HEK293 (cell line): ENCODE results near the gene ARMC2.

Source experiments
- CTCF ChIA-PET: fragments of 350-600 bp; formaldehyde crosslinking; extraction: SDS; loops from one replicate; lab custom pipeline; 2021; ENCODE audit warnings: antibody characterized with exemption; lab: Yijun Ruan, JAX
- POLR2A ChIA-PET: fragments of 300-600 bp; formaldehyde crosslinking; extraction: SDS; loops from one replicate; lab custom pipeline; 2020; ENCODE audit warnings: antibody characterized with exemption, inconsistent platforms; lab: Yijun Ruan, JAX
- H3K27ac ChIP-seq: fragments of 200-500 bp; sonication (Bioruptor generic); 2 replicates; pipeline ENCODE4 v1.5.1; 2014; ENCODE audit warnings: low read depth, low read length, control low read depth, inconsistent platforms; ENCODE audit errors: extremely low read depth
- H3K36me3 ChIP-seq, 2 experiments: fragments of 200-500 bp in 1 of 2; sonication (Bioruptor generic) in 1 of 2; 1 replicate in 1 of 2; 2 replicates in 1 of 2; pipeline ENCODE4 v1.5.1; 2014 to 2017; ENCODE audit warnings: inconsistent platforms in 2 of 2, low read length in 2 of 2; ENCODE audit not compliant: control insufficient read depth in 2 of 2, insufficient read depth in 1 of 2
- H3K4me1 ChIP-seq: fragments of 200-500 bp; sonication (Bioruptor generic); 2 replicates; pipeline ENCODE4 v1.5.1; 2014; ENCODE audit warnings: mild to moderate bottlenecking, low read length, inconsistent platforms; ENCODE audit not compliant: control insufficient read depth, insufficient read depth
- H3K4me3 ChIP-seq: 2 replicates; pipeline ENCODE4 v1.5.1; 2011; ENCODE audit warnings: low read depth, mild to moderate bottlenecking, control low read depth, low read length, moderate library complexity
- H3K9me3 ChIP-seq: fragments of 200-500 bp; sonication (Bioruptor generic); 2 replicates; pipeline ENCODE4 v1.5.1; 2014; ENCODE audit warnings: low read depth, low read length, inconsistent platforms; ENCODE audit not compliant: control insufficient read depth, insufficient read depth
- HOXC10 ChIP-seq: sonication (generic); formaldehyde crosslinking; IDR thresholded peaks from 2 replicates; pipeline ENCODE4 v1.8.1; 2023; ENCODE audit warnings: mild to moderate bottlenecking, missing genetic modification reagents
- HOXD13 ChIP-seq: sonication (generic); formaldehyde crosslinking; IDR thresholded peaks from 2 replicates; pipeline ENCODE4 v1.8.0; 2022; ENCODE audit warnings: missing genetic modification reagents, borderline replicate concordance
- KLF9 ChIP-seq: fragments of 450-650 bp; formaldehyde crosslinking; IDR thresholded peaks from 2 replicates; pipeline ENCODE4 v1.5.1; 2016; ENCODE audit warnings: missing biosample characterization, missing genetic modification characterization, low read depth
- PRDM1 ChIP-seq: fragments of 450-650 bp; formaldehyde crosslinking; IDR thresholded peaks from 2 replicates; pipeline ENCODE4; 2016; ENCODE audit warnings: missing biosample characterization, missing genetic modification characterization
- SALL2 ChIP-seq: fragments of 450-650 bp; formaldehyde crosslinking; IDR thresholded peaks from 2 replicates; pipeline ENCODE4 v1.5.0; 2017; ENCODE audit warnings: missing biosample characterization, mild to moderate bottlenecking, missing genetic modification characterization, borderline replicate concordance
- SCRT1 ChIP-seq: fragments of 450-650 bp; formaldehyde crosslinking; IDR thresholded peaks from 2 replicates; pipeline ENCODE4 v1.5.1; 2016; ENCODE audit warnings: missing biosample characterization, missing genetic modification characterization, borderline replicate concordance
- SP2 ChIP-seq: fragments of 450-650 bp; formaldehyde crosslinking; IDR thresholded peaks from 2 replicates; pipeline ENCODE4 v1.5.1; 2016; ENCODE audit warnings: missing biosample characterization, missing genetic modification characterization
- ZBTB48 ChIP-seq: fragments of 450-650 bp; formaldehyde crosslinking; IDR thresholded peaks from 2 replicates; pipeline ENCODE4 v1.5.1; 2016; ENCODE audit warnings: missing biosample characterization, missing genetic modification characterization
- ZNF132 ChIP-seq: fragments of 450-650 bp; formaldehyde crosslinking; IDR thresholded peaks from 2 replicates; pipeline ENCODE4 v1.5.1; 2017; ENCODE audit warnings: missing biosample characterization, missing genetic modification characterization, borderline replicate concordance
- ZNF211 ChIP-seq: fragments of 450-650 bp; formaldehyde crosslinking; IDR thresholded peaks from 2 replicates; pipeline ENCODE4 v1.5.1; 2016; ENCODE audit warnings: low read depth, missing biosample characterization, missing genetic modification characterization
- ZNF239 ChIP-seq: fragments of 450-650 bp; formaldehyde crosslinking; IDR thresholded peaks from 2 replicates; pipeline ENCODE4 v1.5.1; 2016; ENCODE audit warnings: missing biosample characterization, missing genetic modification characterization
- ZNF24 ChIP-seq: fragments of 450-650 bp; formaldehyde crosslinking; IDR thresholded peaks from 2 replicates; pipeline ENCODE4 v1.5.1; 2016; ENCODE audit warnings: missing biosample characterization, missing genetic modification characterization
- ZNF280C ChIP-seq: fragments of 450-650 bp; formaldehyde crosslinking; IDR thresholded peaks from 2 replicates; pipeline ENCODE4 v1.5.1; 2016; ENCODE audit warnings: missing biosample characterization, missing genetic modification characterization
- ZNF561 ChIP-seq: fragments of 450-650 bp; IDR thresholded peaks from 2 replicates; pipeline ENCODE4 v1.5.1; 2018; ENCODE audit warnings: missing biosample characterization, missing genetic modification characterization, borderline replicate concordance
- ZNF623 ChIP-seq: fragments of 450-650 bp; formaldehyde crosslinking; IDR thresholded peaks from 2 replicates; pipeline ENCODE4 v1.5.1; 2016; ENCODE audit warnings: missing biosample characterization, missing genetic modification characterization
- ZXDB ChIP-seq: fragments of 450-650 bp; formaldehyde crosslinking; IDR thresholded peaks from 2 replicates; pipeline ENCODE4 v1.5.1; 2016; ENCODE audit warnings: missing biosample characterization, missing genetic modification characterization
- TF ChIP-seq, protein P1 (sequence below): fragments of 450-650 bp; formaldehyde crosslinking; IDR thresholded peaks from 2 replicates; pipeline ENCODE4 v1.5.1; 2017; ENCODE audit warnings: missing biosample characterization, missing genetic modification characterization
- TF ChIP-seq, protein P2 (sequence below): fragments of 450-650 bp; formaldehyde crosslinking; conservative IDR thresholded peaks from 2 replicates; pipeline ENCODE4 v1.5.1; 2016; ENCODE audit warnings: low read depth, missing biosample characterization, missing genetic modification characterization
- TF ChIP-seq, protein P3 (sequence below): fragments of 450-650 bp; formaldehyde crosslinking; IDR thresholded peaks from 2 replicates; pipeline ENCODE4 v1.5.1; 2016; ENCODE audit warnings: missing biosample characterization, missing genetic modification characterization, borderline replicate concordance
- TF ChIP-seq, protein P4 (sequence below): fragments of 450-650 bp; formaldehyde crosslinking; IDR thresholded peaks from 2 replicates; pipeline ENCODE4 v1.5.1; 2016; ENCODE audit warnings: missing biosample characterization, missing genetic modification characterization
- TF ChIP-seq, protein P5 (sequence below): fragments of 450-650 bp; formaldehyde crosslinking; conservative IDR thresholded peaks from 2 replicates; pipeline ENCODE4 v1.5.1; 2016; ENCODE audit warnings: low read depth, missing biosample characterization, missing genetic modification characterization

The ARMC2 gene

GRCh38 chr6:109008537-109009235, 160.5 kb downstream of the ARMC2 start:
- H3K9me3 ChIP-seq = no peaks in the 10 kb centered on the region
- ChIA-PET CTCF (interaction anchor here (0.7 to 1.1 kb wide), 5 partner anchors 62 to 456 kb away, joined by 3 to 5 read pairs (median 3); no protein-coding TSS in a partner anchor), POLR2A (interaction anchor here (0.7 to 4.4 kb wide), 11 partner anchors 10 to 450 kb away, joined by 3 to 27 read pairs (median 3); partner anchors contain the start of genes CEP57L1, FOXO3 and SESN1)
- H3K4me3 ChIP-seq = peak overlapping the region; percentile 97
- H3K4me1 ChIP-seq = peaks cover 30% of the 10 kb centered on the region
- no peaks in the 10 kb centered on the region for H3K36me3 ChIP-seq
- peak overlapping the region; percentile 97 for H3K27ac ChIP-seq
- TF ChIP-seq, protein P1, sequence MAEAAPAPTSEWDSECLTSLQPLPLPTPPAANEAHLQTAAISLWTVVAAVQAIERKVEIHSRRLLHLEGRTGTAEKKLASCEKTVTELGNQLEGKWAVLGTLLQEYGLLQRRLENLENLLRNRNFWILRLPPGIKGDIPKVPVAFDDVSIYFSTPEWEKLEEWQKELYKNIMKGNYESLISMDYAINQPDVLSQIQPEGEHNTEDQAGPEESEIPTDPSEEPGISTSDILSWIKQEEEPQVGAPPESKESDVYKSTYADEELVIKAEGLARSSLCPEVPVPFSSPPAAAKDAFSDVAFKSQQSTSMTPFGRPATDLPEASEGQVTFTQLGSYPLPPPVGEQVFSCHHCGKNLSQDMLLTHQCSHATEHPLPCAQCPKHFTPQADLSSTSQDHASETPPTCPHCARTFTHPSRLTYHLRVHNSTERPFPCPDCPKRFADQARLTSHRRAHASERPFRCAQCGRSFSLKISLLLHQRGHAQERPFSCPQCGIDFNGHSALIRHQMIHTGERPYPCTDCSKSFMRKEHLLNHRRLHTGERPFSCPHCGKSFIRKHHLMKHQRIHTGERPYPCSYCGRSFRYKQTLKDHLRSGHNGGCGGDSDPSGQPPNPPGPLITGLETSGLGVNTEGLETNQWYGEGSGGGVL (tag by site-specific recombination) = no peak
- TF ChIP-seq KLF9 (tag by site-specific recombination) (no peak), SALL2 (no peak), ZXDB (peak; percentile 61), ZNF623 (no peak), ZBTB48 (tag by site-specific recombination) (peak; percentile 43; the same call in 1 of the 2 replicates), HOXC10 (CRISPR knock-in tag) (no peak), PRDM1 (tag by site-specific recombination) (peak; percentile 56), ZNF280C (tag by site-specific recombination) (no peak), SCRT1 (tag by site-specific recombination) (no peak), ZNF239 (tag by site-specific recombination) (no peak), ZNF132 (tag by site-specific recombination) (no peak), SP2 (tag by site-specific recombination) (no peak; the same call in 1 of the 2 replicates), HOXD13 (CRISPR knock-in tag) (no peak), ZNF561 (tag by site-specific recombination) (no peak), ZNF211 (tag by site-specific recombination) (no peak), ZNF24 (tag by site-specific recombination) (no peak)
- TF ChIP-seq, protein P2, sequence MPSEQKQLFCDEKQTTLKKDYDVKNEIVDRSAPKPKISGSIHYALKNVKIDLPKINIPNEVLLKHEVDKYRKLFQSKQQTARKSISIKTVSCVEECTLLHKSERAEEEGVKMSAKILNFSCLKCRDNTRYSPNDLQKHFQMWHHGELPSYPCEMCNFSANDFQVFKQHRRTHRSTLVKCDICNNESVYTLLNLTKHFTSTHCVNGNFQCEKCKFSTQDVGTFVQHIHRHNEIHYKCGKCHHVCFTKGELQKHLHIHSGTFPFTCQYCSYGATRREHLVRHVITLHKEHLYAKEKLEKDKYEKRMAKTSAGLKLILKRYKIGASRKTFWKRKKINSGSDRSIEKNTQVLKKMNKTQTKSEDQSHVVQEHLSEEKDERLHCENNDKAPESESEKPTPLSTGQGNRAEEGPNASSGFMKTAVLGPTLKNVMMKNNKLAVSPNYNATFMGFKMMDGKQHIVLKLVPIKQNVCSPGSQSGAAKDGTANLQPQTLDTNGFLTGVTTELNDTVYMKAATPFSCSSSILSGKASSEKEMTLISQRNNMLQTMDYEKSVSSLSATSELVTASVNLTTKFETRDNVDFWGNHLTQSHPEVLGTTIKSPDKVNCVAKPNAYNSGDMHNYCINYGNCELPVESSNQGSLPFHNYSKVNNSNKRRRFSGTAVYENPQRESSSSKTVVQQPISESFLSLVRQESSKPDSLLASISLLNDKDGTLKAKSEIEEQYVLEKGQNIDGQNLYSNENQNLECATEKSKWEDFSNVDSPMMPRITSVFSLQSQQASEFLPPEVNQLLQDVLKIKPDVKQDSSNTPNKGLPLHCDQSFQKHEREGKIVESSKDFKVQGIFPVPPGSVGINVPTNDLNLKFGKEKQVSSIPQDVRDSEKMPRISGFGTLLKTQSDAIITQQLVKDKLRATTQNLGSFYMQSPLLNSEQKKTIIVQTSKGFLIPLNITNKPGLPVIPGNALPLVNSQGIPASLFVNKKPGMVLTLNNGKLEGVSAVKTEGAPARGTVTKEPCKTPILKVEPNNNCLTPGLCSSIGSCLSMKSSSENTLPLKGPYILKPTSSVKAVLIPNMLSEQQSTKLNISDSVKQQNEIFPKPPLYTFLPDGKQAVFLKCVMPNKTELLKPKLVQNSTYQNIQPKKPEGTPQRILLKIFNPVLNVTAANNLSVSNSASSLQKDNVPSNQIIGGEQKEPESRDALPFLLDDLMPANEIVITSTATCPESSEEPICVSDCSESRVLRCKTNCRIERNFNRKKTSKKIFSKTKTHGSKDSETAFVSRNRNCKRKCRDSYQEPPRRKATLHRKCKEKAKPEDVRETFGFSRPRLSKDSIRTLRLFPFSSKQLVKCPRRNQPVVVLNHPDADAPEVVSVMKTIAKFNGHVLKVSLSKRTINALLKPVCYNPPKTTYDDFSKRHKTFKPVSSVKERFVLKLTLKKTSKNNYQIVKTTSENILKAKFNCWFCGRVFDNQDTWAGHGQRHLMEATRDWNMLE = no peak
- TF ChIP-seq, protein P3, sequence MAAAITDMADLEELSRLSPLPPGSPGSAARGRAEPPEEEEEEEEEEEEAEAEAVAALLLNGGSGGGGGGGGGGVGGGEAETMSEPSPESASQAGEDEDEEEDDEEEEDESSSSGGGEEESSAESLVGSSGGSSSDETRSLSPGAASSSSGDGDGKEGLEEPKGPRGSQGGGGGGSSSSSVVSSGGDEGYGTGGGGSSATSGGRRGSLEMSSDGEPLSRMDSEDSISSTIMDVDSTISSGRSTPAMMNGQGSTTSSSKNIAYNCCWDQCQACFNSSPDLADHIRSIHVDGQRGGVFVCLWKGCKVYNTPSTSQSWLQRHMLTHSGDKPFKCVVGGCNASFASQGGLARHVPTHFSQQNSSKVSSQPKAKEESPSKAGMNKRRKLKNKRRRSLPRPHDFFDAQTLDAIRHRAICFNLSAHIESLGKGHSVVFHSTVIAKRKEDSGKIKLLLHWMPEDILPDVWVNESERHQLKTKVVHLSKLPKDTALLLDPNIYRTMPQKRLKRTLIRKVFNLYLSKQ (tag by site-specific recombination) = no peak
- TF ChIP-seq, protein P4, sequence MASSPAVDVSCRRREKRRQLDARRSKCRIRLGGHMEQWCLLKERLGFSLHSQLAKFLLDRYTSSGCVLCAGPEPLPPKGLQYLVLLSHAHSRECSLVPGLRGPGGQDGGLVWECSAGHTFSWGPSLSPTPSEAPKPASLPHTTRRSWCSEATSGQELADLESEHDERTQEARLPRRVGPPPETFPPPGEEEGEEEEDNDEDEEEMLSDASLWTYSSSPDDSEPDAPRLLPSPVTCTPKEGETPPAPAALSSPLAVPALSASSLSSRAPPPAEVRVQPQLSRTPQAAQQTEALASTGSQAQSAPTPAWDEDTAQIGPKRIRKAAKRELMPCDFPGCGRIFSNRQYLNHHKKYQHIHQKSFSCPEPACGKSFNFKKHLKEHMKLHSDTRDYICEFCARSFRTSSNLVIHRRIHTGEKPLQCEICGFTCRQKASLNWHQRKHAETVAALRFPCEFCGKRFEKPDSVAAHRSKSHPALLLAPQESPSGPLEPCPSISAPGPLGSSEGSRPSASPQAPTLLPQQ = no peak
- TF ChIP-seq, protein P5, sequence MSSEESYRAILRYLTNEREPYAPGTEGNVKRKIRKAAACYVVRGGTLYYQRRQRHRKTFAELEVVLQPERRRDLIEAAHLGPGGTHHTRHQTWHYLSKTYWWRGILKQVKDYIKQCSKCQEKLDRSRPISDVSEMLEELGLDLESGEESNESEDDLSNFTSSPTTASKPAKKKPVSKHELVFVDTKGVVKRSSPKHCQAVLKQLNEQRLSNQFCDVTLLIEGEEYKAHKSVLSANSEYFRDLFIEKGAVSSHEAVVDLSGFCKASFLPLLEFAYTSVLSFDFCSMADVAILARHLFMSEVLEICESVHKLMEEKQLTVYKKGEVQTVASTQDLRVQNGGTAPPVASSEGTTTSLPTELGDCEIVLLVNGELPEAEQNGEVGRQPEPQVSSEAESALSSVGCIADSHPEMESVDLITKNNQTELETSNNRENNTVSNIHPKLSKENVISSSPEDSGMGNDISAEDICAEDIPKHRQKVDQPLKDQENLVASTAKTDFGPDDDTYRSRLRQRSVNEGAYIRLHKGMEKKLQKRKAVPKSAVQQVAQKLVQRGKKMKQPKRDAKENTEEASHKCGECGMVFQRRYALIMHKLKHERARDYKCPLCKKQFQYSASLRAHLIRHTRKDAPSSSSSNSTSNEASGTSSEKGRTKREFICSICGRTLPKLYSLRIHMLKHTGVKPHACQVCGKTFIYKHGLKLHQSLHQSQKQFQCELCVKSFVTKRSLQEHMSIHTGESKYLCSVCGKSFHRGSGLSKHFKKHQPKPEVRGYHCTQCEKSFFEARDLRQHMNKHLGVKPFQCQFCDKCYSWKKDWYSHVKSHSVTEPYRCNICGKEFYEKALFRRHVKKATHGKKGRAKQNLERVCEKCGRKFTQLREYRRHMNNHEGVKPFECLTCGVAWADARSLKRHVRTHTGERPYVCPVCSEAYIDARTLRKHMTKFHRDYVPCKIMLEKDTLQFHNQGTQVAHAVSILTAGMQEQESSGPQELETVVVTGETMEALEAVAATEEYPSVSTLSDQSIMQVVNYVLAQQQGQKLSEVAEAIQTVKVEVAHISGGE (tag by site-specific recombination) = 0 out of 2 replicates have a peak, but pooled peaks have one; percentile 3
